ENCODE measurements around the gene WFIKKN1. TPM values are rescaled to one million over a fixed set of nuclear protein-coding genes. Genes with fewer than 3 reads are reported as not detected.

Gene WFIKKN1, protein sequence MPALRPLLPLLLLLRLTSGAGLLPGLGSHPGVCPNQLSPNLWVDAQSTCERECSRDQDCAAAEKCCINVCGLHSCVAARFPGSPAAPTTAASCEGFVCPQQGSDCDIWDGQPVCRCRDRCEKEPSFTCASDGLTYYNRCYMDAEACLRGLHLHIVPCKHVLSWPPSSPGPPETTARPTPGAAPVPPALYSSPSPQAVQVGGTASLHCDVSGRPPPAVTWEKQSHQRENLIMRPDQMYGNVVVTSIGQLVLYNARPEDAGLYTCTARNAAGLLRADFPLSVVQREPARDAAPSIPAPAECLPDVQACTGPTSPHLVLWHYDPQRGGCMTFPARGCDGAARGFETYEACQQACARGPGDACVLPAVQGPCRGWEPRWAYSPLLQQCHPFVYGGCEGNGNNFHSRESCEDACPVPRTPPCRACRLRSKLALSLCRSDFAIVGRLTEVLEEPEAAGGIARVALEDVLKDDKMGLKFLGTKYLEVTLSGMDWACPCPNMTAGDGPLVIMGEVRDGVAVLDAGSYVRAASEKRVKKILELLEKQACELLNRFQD
- total RNA-seq (0.69 TPM), polyA plus RNA-seq (ENCODE audit: insufficient read depth, low read depth, low replicate concordance) (1.8 TPM)
- long read RNA-seq, donor 1, full-length matches to known transcripts = 10 of 10 reads
- long read RNA-seq, donor 1, partial matches to known transcripts = 0 of 10 reads
- long read RNA-seq, donor 1, other reads (novel, unspliced or antisense) = 0 of 10 reads
- long read RNA-seq, donor 2, full-length matches to known transcripts = 11 of 11 reads
- long read RNA-seq, donor 2, partial matches to known transcripts = 0 of 11 reads
- long read RNA-seq, donor 2, other reads (novel, unspliced or antisense) = 0 of 11 reads
- long read RNA-seq, donor 3, full-length matches to known transcripts = 6 of 6 reads
- long read RNA-seq, donor 3, partial matches to known transcripts = 0 of 6 reads
- long read RNA-seq, donor 3, other reads (novel, unspliced or antisense) = 0 of 6 reads
- long read RNA-seq, donor 4, full-length matches to known transcripts = 5 of 5 reads
- long read RNA-seq, donor 4, partial matches to known transcripts = 0 of 5 reads
- long read RNA-seq, donor 4, other reads (novel, unspliced or antisense) = 0 of 5 reads
- long read RNA-seq, donor 5 = 0 reads
- long read RNA-seq, donor 6, full-length matches to known transcripts = 7 of 7 reads
- long read RNA-seq, donor 6, partial matches to known transcripts = 0 of 7 reads
- long read RNA-seq, donor 6, other reads (novel, unspliced or antisense) = 0 of 7 reads
- long read RNA-seq, donor 7, full-length matches to known transcripts = 15 of 15 reads
- long read RNA-seq, donor 7, partial matches to known transcripts = 0 of 15 reads
- long read RNA-seq, donor 7, other reads (novel, unspliced or antisense) = 0 of 15 reads
- long read RNA-seq, donor 8, full-length matches to known transcripts = 5 of 5 reads
- long read RNA-seq, donor 8, partial matches to known transcripts = 0 of 5 reads
- long read RNA-seq, donor 8, other reads (novel, unspliced or antisense) = 0 of 5 reads
- long read RNA-seq, donor 9, full-length matches to known transcripts = 1 of 1 reads
- long read RNA-seq, donor 9, partial matches to known transcripts = 0 of 1 reads
- long read RNA-seq, donor 9, other reads (novel, unspliced or antisense) = 0 of 1 reads
- long read RNA-seq, donor 10, full-length matches to known transcripts = 4 of 4 reads
- long read RNA-seq, donor 10, partial matches to known transcripts = 0 of 4 reads
- long read RNA-seq, donor 10, other reads (novel, unspliced or antisense) = 0 of 4 reads

DNA sequence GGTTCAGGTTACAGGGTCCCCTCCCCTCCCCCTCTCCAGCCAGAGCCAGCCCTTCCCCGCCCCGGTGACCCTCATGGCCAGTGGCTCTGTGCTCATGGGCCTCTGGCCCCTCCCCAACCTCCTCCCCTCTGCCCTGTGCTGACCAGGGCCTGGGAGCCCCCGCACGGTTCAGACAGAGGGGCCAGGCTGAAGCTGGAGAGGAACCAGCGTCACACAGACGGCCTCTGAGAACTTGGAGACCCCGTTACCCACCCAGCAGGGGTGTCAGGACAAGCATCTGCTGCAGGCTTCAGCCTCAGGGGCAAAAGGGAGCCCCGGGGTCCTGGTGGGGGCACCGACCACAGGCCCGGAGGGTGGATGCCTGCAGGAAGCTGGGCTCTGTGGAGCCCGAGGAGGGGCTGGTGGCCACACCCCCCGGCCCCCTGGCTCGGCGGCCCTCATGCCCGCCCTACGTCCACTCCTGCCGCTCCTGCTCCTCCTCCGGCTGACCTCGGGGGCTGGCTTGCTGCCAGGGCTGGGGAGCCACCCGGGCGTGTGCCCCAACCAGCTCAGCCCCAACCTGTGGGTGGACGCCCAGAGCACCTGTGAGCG lies at the start of gene WFIKKN1:
TSS of gene WFIKKN1 (plus strand) at position 171 of the 591 bp plus-strand sequence. CDS start at position 440, 269 bp downstream.
- TF ChIP-seq, protein P1, sequence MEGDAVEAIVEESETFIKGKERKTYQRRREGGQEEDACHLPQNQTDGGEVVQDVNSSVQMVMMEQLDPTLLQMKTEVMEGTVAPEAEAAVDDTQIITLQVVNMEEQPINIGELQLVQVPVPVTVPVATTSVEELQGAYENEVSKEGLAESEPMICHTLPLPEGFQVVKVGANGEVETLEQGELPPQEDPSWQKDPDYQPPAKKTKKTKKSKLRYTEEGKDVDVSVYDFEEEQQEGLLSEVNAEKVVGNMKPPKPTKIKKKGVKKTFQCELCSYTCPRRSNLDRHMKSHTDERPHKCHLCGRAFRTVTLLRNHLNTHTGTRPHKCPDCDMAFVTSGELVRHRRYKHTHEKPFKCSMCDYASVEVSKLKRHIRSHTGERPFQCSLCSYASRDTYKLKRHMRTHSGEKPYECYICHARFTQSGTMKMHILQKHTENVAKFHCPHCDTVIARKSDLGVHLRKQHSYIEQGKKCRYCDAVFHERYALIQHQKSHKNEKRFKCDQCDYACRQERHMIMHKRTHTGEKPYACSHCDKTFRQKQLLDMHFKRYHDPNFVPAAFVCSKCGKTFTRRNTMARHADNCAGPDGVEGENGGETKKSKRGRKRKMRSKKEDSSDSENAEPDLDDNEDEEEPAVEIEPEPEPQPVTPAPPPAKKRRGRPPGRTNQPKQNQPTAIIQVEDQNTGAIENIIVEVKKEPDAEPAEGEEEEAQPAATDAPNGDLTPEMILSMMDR (IDR thresholded peaks at IDR 0.05; ENCODE audit: borderline replicate concordance, extremely low read depth, insufficient read depth) = no peak
- Histone ChIP-seq H3K9me3 (ENCODE audit: control insufficient read depth in 2 of 3, insufficient read depth in 1 of 3, low read length in 3 of 3) (no peaks in the 10 kb centered on the region), H3K4me1 (ENCODE audit: control insufficient read depth in 2 of 3, insufficient read depth in 2 of 3, low read depth in 1 of 3, low read length in 3 of 3) (peaks cover 0 to 33% (median 12%) of the 10 kb centered on the region in 3 donors), H3K9ac (ENCODE audit: low read length in 3 of 3) (no peak within 1 kb of the TSS), H3K27ac (ENCODE audit: low read depth in 2 of 2, low read length in 2 of 2) (no peak within 1 kb of the TSS), H3K27me3 (ENCODE audit: control insufficient read depth, insufficient read depth, low read length) (no peaks in the 10 kb centered on the region), H3K36me3 (ENCODE audit: control insufficient read depth in 2 of 3, insufficient read depth in 3 of 3, low read length in 3 of 3) (peaks cover 0 to 6% (median 0%) of the 10 kb centered on the region in 3 donors), H3K4me3 (ENCODE audit: low read length in 3 of 3) (no peak within 1 kb of the TSS)
- intact Hi-C loops (cut with DNase I) = no loop called here
- FAIRE-seq = no peak
- peak; percentile 62 to 85 (median 76) for DNase-seq

DNA sequence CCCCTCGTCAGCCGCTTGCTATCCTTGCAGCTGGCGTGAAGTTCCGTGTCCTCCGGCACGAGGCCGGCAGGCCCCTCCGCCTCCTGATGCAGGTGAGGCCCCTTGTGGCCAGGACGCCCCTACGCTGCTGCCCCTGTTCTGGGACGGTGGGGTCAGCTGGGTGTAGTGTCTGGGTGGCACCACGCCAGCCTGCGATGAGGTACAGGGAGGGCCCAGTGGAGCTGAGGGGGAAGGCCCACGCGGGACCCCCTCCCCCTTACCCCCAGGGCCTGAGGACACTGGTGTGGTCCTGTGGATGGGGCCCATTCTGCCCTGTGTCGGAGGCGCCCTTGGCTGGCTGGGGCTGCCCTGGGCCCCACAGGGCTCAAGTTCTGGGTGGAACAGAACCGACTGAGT lies 48.6 kb upstream of the WFIKKN1 start:
- Histone ChIP-seq H3K4me3 (ENCODE audit: low read length in 3 of 3) (no peak overlapping the region), H3K27ac (ENCODE audit: low read depth in 2 of 2, low read length in 2 of 2) (no peak overlapping the region), H3K9me3 (ENCODE audit: control insufficient read depth in 2 of 3, insufficient read depth in 1 of 3, low read length in 3 of 3) (no peaks in the 10 kb centered on the region), H3K27me3 (ENCODE audit: control insufficient read depth, insufficient read depth, low read length) (no peaks in the 10 kb centered on the region), H3K36me3 (ENCODE audit: control insufficient read depth in 2 of 3, insufficient read depth in 3 of 3, low read length in 3 of 3) (no peaks in the 10 kb centered on the region), H3K9ac (ENCODE audit: low read length in 3 of 3) (no peak overlapping the region), H3K4me1 (ENCODE audit: control insufficient read depth in 2 of 3, insufficient read depth in 2 of 3, low read depth in 1 of 3, low read length in 3 of 3) (peaks cover 0 to 9% (median 4%) of the 10 kb centered on the region in 3 donors)
- FAIRE-seq (no peak), DNase-seq (no peak)
- intact Hi-C loops (cut with DNase I) = no loop called here
- TF ChIP-seq, protein P1 (IDR thresholded peaks at IDR 0.05; ENCODE audit: borderline replicate concordance, extremely low read depth, insufficient read depth) = no peak

Measured in kidney (tissue), 22 donors.